IMR-90 (cell line): ENCODE measurements around the gene MYCBPAP. TPM values are rescaled to one million over a fixed set of nuclear protein-coding genes. Genes with fewer than 3 reads are reported as not detected.
A peak's percentile ranks its signal among the peaks of the same experiment; 100 is the strongest.

ENCODE experiments used
- ATAC-seq: fragments of 200-7000 bp; cut with Tn5 transposase; 2 replicates; pipeline ENCODE4 v1.9.1; 2020; ENCODE audit warnings: low read depth, mild to moderate bottlenecking, moderate library complexity
- BruUV-seq: library from RNA; stranded (reverse); fragments of 400-500 nt; replicated peaks from 2 replicates; lab custom pipeline; 2021; lab: Mats Ljungman, UMichigan
- CTCF ChIA-PET: fragments of 300-600 bp; formaldehyde crosslinking; extraction: SDS; loops from one replicate; lab custom pipeline; 2021; ENCODE audit warnings: antibody characterized with exemption; lab: Yijun Ruan, JAX
- POLR2A ChIA-PET: fragments of 300-600 bp; sonication (Branson Sonifier 250); formaldehyde crosslinking; loops from one replicate; lab custom pipeline; 2022; ENCODE audit warnings: antibody characterized with exemption; ENCODE audit not compliant: unreplicated experiment; lab: Charles Lee
- DNase-seq: peaks from one replicate; pipeline ENCODE4 v3.0.0; 2013
- H2AFZ ChIP-seq: replicated peaks from 2 replicates; pipeline ENCODE3; 2013; ENCODE audit warnings: low read length, mild to moderate bottlenecking; ENCODE audit not compliant: poor library complexity
- H2AK5ac ChIP-seq: 2 replicates; pipeline ENCODE4 v1.6.1; 2013; ENCODE audit warnings: low read depth, low read length, inconsistent platforms
- H2AK9ac ChIP-seq: replicated peaks from 2 replicates; pipeline ENCODE3; 2013; ENCODE audit warnings: mild to moderate bottlenecking, low read depth, low read length, moderate library complexity; ENCODE audit not compliant: poor library complexity
- H2BK120ac ChIP-seq: 2 replicates; pipeline ENCODE4 v1.6.1; 2013; ENCODE audit warnings: low read depth, low read length, inconsistent platforms
- H2BK15ac ChIP-seq: 3 replicates; pipeline ENCODE4 v1.6.1; 2013; ENCODE audit warnings: low read depth, low read length, inconsistent platforms
- H2BK20ac ChIP-seq: 2 replicates; pipeline ENCODE4 v1.6.1; 2013; ENCODE audit warnings: low read depth, mild to moderate bottlenecking, inconsistent platforms, low read length, moderate library complexity
- H2BK5ac ChIP-seq: 2 replicates; pipeline ENCODE4 v1.6.1; 2013; ENCODE audit warnings: mild to moderate bottlenecking, low read depth, low read length, inconsistent platforms; ENCODE audit not compliant: poor library complexity, severe bottlenecking
- H3K14ac ChIP-seq: replicated peaks from 2 replicates; pipeline ENCODE4 v1.6.1; 2013; ENCODE audit warnings: low read depth, low read length, inconsistent platforms
- H3K18ac ChIP-seq: 2 replicates; pipeline ENCODE4 v1.6.1; 2013; ENCODE audit warnings: low read depth, low read length, control low read depth
- H3K23ac ChIP-seq: 2 replicates; pipeline ENCODE4 v1.6.1; 2013; ENCODE audit warnings: low read depth, low read length, inconsistent platforms
- H3K27ac ChIP-seq: 2 replicates; pipeline ENCODE4 v1.5.1; 2013; ENCODE audit warnings: mild to moderate bottlenecking, control low read depth, low read length; ENCODE audit not compliant: insufficient read depth
- H3K27me3 ChIP-seq: 2 replicates; pipeline ENCODE4 v1.6.1; 2013; ENCODE audit warnings: low read length; ENCODE audit not compliant: control insufficient read depth, insufficient read depth
- H3K36me3 ChIP-seq: 2 replicates; pipeline ENCODE4 v1.6.1; 2013; ENCODE audit warnings: low read length, mixed read lengths; ENCODE audit not compliant: control insufficient read depth, insufficient read depth
- H3K4ac ChIP-seq: 2 replicates; pipeline ENCODE4 v1.6.1; 2013; ENCODE audit warnings: low read depth, low read length, inconsistent platforms
- H3K4me1 ChIP-seq: 2 replicates; pipeline ENCODE4 v1.6.1; 2013; ENCODE audit warnings: low read length, mixed read lengths; ENCODE audit not compliant: control insufficient read depth, insufficient read depth
- H3K4me2 ChIP-seq: 2 replicates; pipeline ENCODE4 v1.6.1; 2013; ENCODE audit warnings: low read depth, mild to moderate bottlenecking, control low read depth, low read length, moderate library complexity
- H3K4me3 ChIP-seq: 2 replicates; pipeline ENCODE4 v1.5.1; 2013; ENCODE audit warnings: low read depth, mild to moderate bottlenecking, control low read depth, low read length, moderate library complexity; ENCODE audit not compliant: insufficient read depth
- H3K56ac ChIP-seq: 2 replicates; pipeline ENCODE4 v1.6.1; 2013; ENCODE audit warnings: low read length, inconsistent platforms; ENCODE audit not compliant: insufficient read depth; ENCODE audit errors: extremely low read depth
- H3K79me1 ChIP-seq, 2 experiments: 2 replicates each; pipeline ENCODE4 v1.6.1; 2013; ENCODE audit warnings: low read length in 2 of 2, inconsistent platforms in 1 of 2, low read depth in 1 of 2
- H3K9ac ChIP-seq: 2 replicates; pipeline ENCODE4 v1.6.1; 2013; ENCODE audit warnings: low read depth, low read length, control low read depth
- H3K9me1 ChIP-seq: 2 replicates; pipeline ENCODE4 v1.6.1; 2013; ENCODE audit warnings: low read length, inconsistent platforms; ENCODE audit not compliant: insufficient read depth
- H3K9me3 ChIP-seq: 2 replicates; pipeline ENCODE4 v1.6.1; 2013; ENCODE audit warnings: low read length; ENCODE audit not compliant: control insufficient read depth, insufficient read depth
- H4K20me1 ChIP-seq: 2 replicates; pipeline ENCODE4 v1.6.1; 2013; ENCODE audit warnings: low read length, inconsistent platforms; ENCODE audit not compliant: insufficient read depth
- H4K5ac ChIP-seq: 2 replicates; pipeline ENCODE4 v1.6.1; 2013; ENCODE audit warnings: mild to moderate bottlenecking, low read depth, low read length, control low read depth
- H4K8ac ChIP-seq, 2 experiments: 2 replicates each; pipeline ENCODE4 v1.6.1; 2013; ENCODE audit warnings: low read depth in 2 of 2, low read length in 2 of 2, control low read depth in 1 of 2, inconsistent platforms in 1 of 2
- H4K91ac ChIP-seq: 2 replicates; pipeline ENCODE4 v1.6.1; 2013; ENCODE audit warnings: low read depth, low read length, inconsistent platforms; ENCODE audit not compliant: insufficient read depth
- BHLHE40 ChIP-seq: fragments of 150-350 bp; IDR thresholded peaks from 2 replicates; pipeline ENCODE4 v1.6.1; 2016; ENCODE audit warnings: mild to moderate bottlenecking, low read depth, low read length
- CEBPB ChIP-seq: IDR thresholded peaks from 2 replicates; pipeline ENCODE4 v1.6.1; 2012; ENCODE audit warnings: low read depth, low read length, improper control_type of control experiment
- CHD1 ChIP-seq: IDR thresholded peaks from 2 replicates; pipeline ENCODE4 v1.6.1; 2012; ENCODE audit warnings: low read depth, low read length, improper control_type of control experiment
- CTCF ChIP-seq: conservative IDR thresholded peaks from 2 replicates; pipeline ENCODE4 v1.5.1; 2012; ENCODE audit warnings: mild to moderate bottlenecking, low read depth, low read length, improper control_type of control experiment
- FOS ChIP-seq: fragments of 150-350 bp; IDR thresholded peaks from 2 replicates; pipeline ENCODE4 v1.6.1; 2016; ENCODE audit warnings: low read depth, low read length
- MAFK ChIP-seq: IDR thresholded peaks from 2 replicates; pipeline ENCODE4 v1.6.1; 2012; ENCODE audit warnings: low read depth, low read length, improper control_type of control experiment
- MAZ ChIP-seq: IDR thresholded peaks from 2 replicates; pipeline ENCODE4 v1.6.1; 2012; ENCODE audit warnings: low read depth, mild to moderate bottlenecking, low read length, improper control_type of control experiment, moderate library complexity, borderline replicate concordance
- MXI1 ChIP-seq: IDR thresholded peaks from 2 replicates; pipeline ENCODE4 v1.6.1; 2012; ENCODE audit warnings: low read depth, mild to moderate bottlenecking, low read length, moderate library complexity, borderline replicate concordance
- NFE2L2 ChIP-seq: fragments of 150-350 bp; IDR thresholded peaks from 2 replicates; pipeline ENCODE4 v1.6.1; 2016; ENCODE audit warnings: low read depth, mild to moderate bottlenecking, low read length
- POLR2A ChIP-seq: IDR thresholded peaks from 2 replicates; pipeline ENCODE4 v1.6.1; 2012; ENCODE audit warnings: mild to moderate bottlenecking, low read depth, low read length
- RAD21 ChIP-seq: IDR thresholded peaks from 2 replicates; pipeline ENCODE4 v1.6.1; 2012; ENCODE audit warnings: low read length, improper control_type of control experiment
- RCOR1 ChIP-seq: IDR thresholded peaks from 2 replicates; pipeline ENCODE4 v1.6.1; 2012; ENCODE audit warnings: mild to moderate bottlenecking, low read length, improper control_type of control experiment; ENCODE audit not compliant: insufficient replicate concordance
- RFX5 ChIP-seq: IDR thresholded peaks from 2 replicates; pipeline ENCODE4 v1.8.0; 2012; ENCODE audit warnings: low read depth, mild to moderate bottlenecking, low read length, moderate library complexity
- SMC3 ChIP-seq: fragments of 150-350 bp; IDR thresholded peaks from 2 replicates; pipeline ENCODE4 v1.6.1; 2016; ENCODE audit warnings: low read depth, mild to moderate bottlenecking, antibody characterized with exemption, low read length, moderate library complexity
- WGBS, 2 experiments: methylation state at CpG; one replicate each; pipeline versions ENCODE4 v1.1.5 to v1.1.7; 2013; ENCODE audit warnings: missing lambda C conversion rate in 2 of 2; ENCODE audit not compliant: insufficient read length in 1 of 2; ENCODE audit errors: extremely low coverage in 2 of 2; 5-methylcytosine and 5-hydroxymethylcytosine counted together
- dilution Hi-C: fragments of 300-500 bp; cut with HindIII; formaldehyde crosslinking; loops from one replicate; pipeline ENCODE4 v1.14.3; 2018; ENCODE audit warnings: low sequenced_read_pairs; ENCODE audit not compliant: unreplicated experiment
- in situ Hi-C: fragments of 300-500 bp; cut with MboI; formaldehyde crosslinking; loops from 3 replicates; pipeline ENCODE4 v1.14.3; 2019; ENCODE audit warnings: low sequenced_read_pairs, inconsistent platforms, mixed read lengths
- intact Hi-C: fragments of 100-400 bp; cut with micrococcal nuclease; formaldehyde crosslinking; loops from 2 replicates; pipeline ENCODE4 v1.10.0; 2022
- polyA plus RNA-seq, 3 experiments: library from polyadenylated mRNA; depleted of rRNA; stranded (reverse); fragments of >200 nt; gene quantifications; 2 replicates each; pipeline ENCODE4 v1.2.3, GENCODE V29; 2012; ENCODE audit warnings: low replicate concordance in 1 of 3
- total RNA-seq: library from RNA; depleted of rRNA; stranded (reverse); fragments of >200 nt; gene quantifications from 2 replicates; pipeline ENCODE4 v1.2.3, GENCODE V29; 2012
- TF ChIP-seq, protein P1 (sequence below): fragments of 150-350 bp; IDR thresholded peaks from 2 replicates; pipeline ENCODE4 v1.6.1; 2017; ENCODE audit warnings: mild to moderate bottlenecking, antibody characterized with exemption, low read length, low read depth

Gene MYCBPAP
- total and polyA plus RNA-seq, 2 of the 4 experiments (the other 2 are of a cell fraction) = 0.17 to 0.18 TPM

- BruUV-seq = no TSS peak
- Histone ChIP-seq H2BK15ac (no peak overlapping the region), H3K4ac (no peak overlapping the region), H2AFZ (peak overlapping the region; percentile 73), H2BK20ac (no peak overlapping the region), H3K14ac (no peak overlapping the region), H3K79me1 (no peaks in the 10 kb centered on the region; a peak in 1 of 4 replicates), H3K56ac (no peak overlapping the region), H3K9me3 (no peaks in the 10 kb centered on the region), H4K91ac (no peak overlapping the region), H2BK120ac (no peak overlapping the region), H2AK5ac (no peak overlapping the region), H2BK5ac (no peak overlapping the region), H3K9me1 (no peaks in the 10 kb centered on the region), H3K18ac (no peak overlapping the region), H3K9ac (no peak overlapping the region), H3K27ac (no peak overlapping the region), H3K4me1 (peaks cover 18% of the 10 kb centered on the region; the same call in 1 of the 2 replicates), H3K36me3 (no peaks in the 10 kb centered on the region), H4K8ac (no peak overlapping the region), H4K20me1 (no peaks in the 10 kb centered on the region; the same call in 1 of the 2 replicates), H3K23ac (no peak overlapping the region), H3K27me3 (peaks cover 18% of the 10 kb centered on the region), H4K5ac (no peak overlapping the region), H3K4me3 (no peak overlapping the region), H3K4me2 (no peak overlapping the region), H2AK9ac (no peak overlapping the region)
- ATAC-seq (no peak), DNase-seq (no peak)
- dilution Hi-C loops (no loop called here), in situ Hi-C loops (no loop called here), intact Hi-C loops (no loop called here)
- WGBS, 2 experiments = 97% methylated on average over 11 of the region's 45 CpGs; no CpG with 5 or more reads in 1 of the 2 experiments
- CTCF ChIA-PET = no interaction called here
- POLR2A ChIA-PET = no interaction called here
- no peak for TF ChIP-seq MAZ
- no peak for TF ChIP-seq MXI1
- TF ChIP-seq BHLHE40 = no peak
- TF ChIP-seq CEBPB = no peak
- no peak for TF ChIP-seq MAFK
- no peak for TF ChIP-seq RFX5
- no peak for TF ChIP-seq RAD21
- TF ChIP-seq, protein P1, sequence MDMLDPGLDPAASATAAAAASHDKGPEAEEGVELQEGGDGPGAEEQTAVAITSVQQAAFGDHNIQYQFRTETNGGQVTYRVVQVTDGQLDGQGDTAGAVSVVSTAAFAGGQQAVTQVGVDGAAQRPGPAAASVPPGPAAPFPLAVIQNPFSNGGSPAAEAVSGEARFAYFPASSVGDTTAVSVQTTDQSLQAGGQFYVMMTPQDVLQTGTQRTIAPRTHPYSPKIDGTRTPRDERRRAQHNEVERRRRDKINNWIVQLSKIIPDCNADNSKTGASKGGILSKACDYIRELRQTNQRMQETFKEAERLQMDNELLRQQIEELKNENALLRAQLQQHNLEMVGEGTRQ = no peak
- no peak for TF ChIP-seq FOS
- no peak for TF ChIP-seq POLR2A
- TF ChIP-seq CTCF = no peak
- TF ChIP-seq CHD1 = no peak
- TF ChIP-seq NFE2L2 = no peak
- TF ChIP-seq SMC3 = no peak
- TF ChIP-seq RCOR1 = no peak
Observed at GRCh38 chr17:50536683-50537646, 28.7 kb downstream of the MYCBPAP start.
